ENCODE results near the gene NDUFAF7. TPM values are rescaled to one million over a fixed set of nuclear protein-coding genes. Genes with fewer than 3 reads are reported as not detected.

Gene NDUFAF7
- total and polyA plus RNA-seq, 2 of the 13 experiments (the other 11 are each of a cell fraction or from before 2014, with no cell fraction given): 27.0 to 40.8 TPM

DNA sequence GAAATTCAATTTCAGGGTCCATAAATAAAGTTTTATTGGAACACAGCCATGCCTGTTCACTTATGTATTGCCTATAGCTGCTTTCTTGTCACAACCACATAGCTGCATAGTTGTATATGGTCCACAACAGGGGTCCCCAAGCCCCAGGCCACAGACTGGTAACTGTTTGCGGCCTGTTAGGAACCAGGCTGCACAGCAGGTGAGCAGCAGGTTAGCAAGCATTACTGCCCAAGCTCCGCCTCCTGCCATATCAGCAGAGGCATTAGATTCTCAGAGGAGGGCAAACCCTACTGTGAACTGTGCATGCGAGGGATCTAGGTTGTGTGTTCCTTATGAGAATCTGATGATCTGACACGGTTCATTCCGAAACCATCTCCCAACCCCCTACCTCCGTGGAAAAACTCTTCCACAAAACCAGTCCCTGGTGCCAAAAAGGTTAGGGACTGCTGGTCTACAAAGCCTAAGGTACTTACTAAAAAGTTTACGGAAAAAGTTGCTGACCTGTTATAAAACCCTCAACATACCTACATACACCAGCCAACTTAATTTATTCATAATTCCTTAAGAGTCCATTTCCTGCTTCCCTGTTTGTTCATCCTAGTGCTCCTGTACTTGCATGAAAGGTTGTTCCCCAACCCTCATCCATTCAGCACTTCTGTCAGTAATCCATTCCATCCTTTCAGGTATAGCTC is 40.1 kb downstream of the NDUFAF7 start (continued):
- TF ChIP-seq, protein P1, sequence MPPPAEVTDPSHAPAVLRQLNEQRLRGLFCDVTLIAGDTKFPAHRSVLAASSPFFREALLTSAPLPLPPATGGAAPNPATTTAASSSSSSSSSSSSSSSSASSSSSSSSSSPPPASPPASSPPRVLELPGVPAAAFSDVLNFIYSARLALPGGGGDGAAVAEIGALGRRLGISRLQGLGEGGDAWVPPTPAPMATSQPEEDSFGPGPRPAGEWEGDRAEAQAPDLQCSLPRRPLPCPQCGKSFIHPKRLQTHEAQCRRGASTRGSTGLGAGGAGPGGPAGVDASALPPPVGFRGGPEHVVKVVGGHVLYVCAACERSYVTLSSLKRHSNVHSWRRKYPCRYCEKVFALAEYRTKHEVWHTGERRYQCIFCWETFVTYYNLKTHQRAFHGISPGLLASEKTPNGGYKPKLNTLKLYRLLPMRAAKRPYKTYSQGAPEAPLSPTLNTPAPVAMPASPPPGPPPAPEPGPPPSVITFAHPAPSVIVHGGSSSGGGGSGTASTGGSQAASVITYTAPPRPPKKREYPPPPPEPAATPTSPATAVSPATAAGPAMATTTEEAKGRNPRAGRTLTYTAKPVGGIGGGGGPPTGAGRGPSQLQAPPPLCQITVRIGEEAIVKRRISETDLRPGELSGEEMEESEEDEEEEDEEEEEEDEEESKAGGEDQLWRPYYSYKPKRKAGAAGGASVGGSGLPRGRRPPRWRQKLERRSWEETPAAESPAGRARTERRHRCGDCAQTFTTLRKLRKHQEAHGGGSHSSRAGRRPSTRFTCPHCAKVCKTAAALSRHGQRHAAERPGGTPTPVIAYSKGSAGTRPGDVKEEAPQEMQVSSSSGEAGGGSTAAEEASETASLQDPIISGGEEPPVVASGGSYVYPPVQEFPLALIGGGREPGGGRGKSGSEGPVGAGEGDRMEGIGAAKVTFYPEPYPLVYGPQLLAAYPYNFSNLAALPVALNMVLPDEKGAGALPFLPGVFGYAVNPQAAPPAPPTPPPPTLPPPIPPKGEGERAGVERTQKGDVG (CRISPR knock-in tag; IDR thresholded peaks at IDR 0.05; ENCODE audit: borderline replicate concordance): no peak
- TF ChIP-seq ZNF543 (CRISPR knock-in tag; IDR thresholded peaks at IDR 0.05) (no peak), MAFK (conservative IDR thresholded peaks at IDR 0.05 in 1 of 2, IDR thresholded peaks at IDR 0.05 in 1 of 2; ENCODE audit: low read length in 2 of 2) (peak; percentile 54 to 66; a peak in 3 of 4 replicates), STAT5B (CRISPR knock-in tag; IDR thresholded peaks at IDR 0.05) (no peak)

DNA sequence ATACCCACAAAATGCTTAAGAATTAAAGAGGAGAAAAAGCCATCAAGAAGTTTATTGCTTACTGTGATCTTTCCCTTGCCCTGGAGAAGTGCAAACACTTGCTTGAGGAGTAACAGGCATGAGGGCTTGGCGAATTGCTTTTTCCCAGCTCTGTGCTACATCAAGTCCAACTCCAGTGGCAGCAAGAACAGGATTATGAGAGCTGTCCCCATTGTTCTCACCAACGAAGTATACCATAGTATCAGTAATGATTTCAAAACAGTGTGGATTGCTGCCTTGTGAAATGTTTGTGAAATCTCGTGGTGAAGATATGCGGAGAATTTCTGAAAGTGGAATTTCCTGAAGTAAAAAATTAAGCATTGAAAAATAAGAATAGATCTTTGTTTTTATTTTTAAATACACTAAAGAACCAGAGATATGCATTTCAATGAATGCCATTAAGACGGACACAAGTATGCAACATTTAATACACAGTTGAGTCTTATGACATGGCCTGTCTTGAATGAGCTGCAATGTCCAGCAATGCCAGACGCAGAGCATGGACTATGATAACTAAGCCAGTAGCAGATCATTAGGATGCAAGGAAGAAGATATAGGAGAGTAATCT is 43.0 kb downstream of the NDUFAF7 start:
- Histone ChIP-seq H3K4me2 (ENCODE audit: low read depth, low read length) (no peak overlapping the region), H3K4me1 (ENCODE audit: insufficient read depth, low read length) (no peaks in the 10 kb centered on the region), H4K20me1 (ENCODE audit: insufficient read depth, low read length) (no peaks in the 10 kb centered on the region), H3K79me2 (ENCODE audit: insufficient read depth, low read length) (no peaks in the 10 kb centered on the region), H3K9ac (ENCODE audit: insufficient read depth, low read depth, low read length) (no peak overlapping the region), H2AFZ (ENCODE audit: low read length) (no peak overlapping the region), H3K27ac (ENCODE audit: extremely low read length, insufficient read depth, low read length) (no peak overlapping the region), H3K36me3 (replicated peaks in 1 of 2; ENCODE audit: control insufficient read depth in 1 of 2, insufficient read depth in 2 of 2, low read length in 2 of 2) (peaks cover 15 to 58% of the 10 kb centered on the region in 2 experiments), H3K9me3 (ENCODE audit: low read length) (no peaks in the 10 kb centered on the region), H3K4me3 (replicated peaks in 1 of 3; ENCODE audit: insufficient read depth in 1 of 3, low read depth in 2 of 3, low read length in 3 of 3) (no peak overlapping the region), H3K27me3 (ENCODE audit: control insufficient read depth in 1 of 2, insufficient read depth in 2 of 2, low read length in 2 of 2) (no peaks in the 10 kb centered on the region)
- intact Hi-C loops (cut with micrococcal nuclease; ENCODE audit: unreplicated experiment) (no loop called here), in situ Hi-C loops (cut with HindIII; ENCODE audit: extremely low pct_ligation_motif_present, low pct_unique_long_range_greater_than_20kb) (no loop called here)
- ATAC-seq (no peak), DNase-seq (ENCODE audit: low spot score) (no peak), FAIRE-seq (no peak)
- ChIA-PET CTCF (ENCODE audit: low intra/inter-chr PET ratio, low total read pairs) (no interaction called here), POLR2A (no interaction called here)
- 91% methylated on average over 6 of the region's 6 CpGs for WGBS (ENCODE audit: low lambda C conversion rate)
- BruUV-seq (replicated peaks): no TSS peak
- TF ChIP-seq ZSCAN31 (CRISPR knock-in tag; IDR thresholded peaks at IDR 0.05; ENCODE audit: low read depth): no peak
- no peak for TF ChIP-seq NR2F1 (CRISPR knock-in tag; IDR thresholded peaks at IDR 0.05)
- TF ChIP-seq ZNF678 (CRISPR knock-in tag; IDR thresholded peaks at IDR 0.05): no peak
- TF ChIP-seq ZNF670 (CRISPR knock-in tag; IDR thresholded peaks at IDR 0.05; ENCODE audit: borderline replicate concordance): no peak
- no peak for TF ChIP-seq SPEN (CRISPR knock-in tag; IDR thresholded peaks at IDR 0.05; ENCODE audit: low read depth)
- TF ChIP-seq EP300 (IDR thresholded peaks at IDR 0.05; ENCODE audit: low read depth in 2 of 2, low read length in 2 of 2): no peak
- TF ChIP-seq EP300 (CRISPR knock-in tag; IDR thresholded peaks at IDR 0.05; ENCODE audit: borderline replicate concordance): no peak
- no peak for TF ChIP-seq ZNF33B (CRISPR knock-in tag; IDR thresholded peaks at IDR 0.05)
- TF ChIP-seq KDM5B (CRISPR knock-in tag; IDR thresholded peaks at IDR 0.05; ENCODE audit: borderline replicate concordance): no peak
- TF ChIP-seq, protein P2, sequence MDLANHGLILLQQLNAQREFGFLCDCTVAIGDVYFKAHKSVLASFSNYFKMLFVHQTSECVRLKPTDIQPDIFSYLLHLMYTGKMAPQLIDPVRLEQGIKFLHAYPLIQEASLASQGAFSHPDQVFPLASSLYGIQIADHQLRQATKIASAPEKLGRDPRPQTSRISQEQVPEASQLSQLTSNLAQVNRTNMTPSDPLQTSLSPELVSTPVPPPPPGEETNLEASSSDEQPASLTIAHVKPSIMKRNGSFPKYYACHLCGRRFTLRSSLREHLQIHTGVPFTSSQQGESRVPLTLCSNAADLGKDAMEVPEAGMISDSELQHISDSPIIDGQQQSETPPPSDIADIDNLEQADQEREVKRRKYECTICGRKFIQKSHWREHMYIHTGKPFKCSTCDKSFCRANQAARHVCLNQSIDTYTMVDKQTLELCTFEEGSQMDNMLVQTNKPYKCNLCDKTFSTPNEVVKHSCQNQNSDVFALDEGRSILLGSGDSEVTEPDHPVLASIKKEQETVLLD (CRISPR knock-in tag; IDR thresholded peaks at IDR 0.05; ENCODE audit: low read depth): no peak
- TF ChIP-seq KDM5A (IDR thresholded peaks at IDR 0.05; ENCODE audit: borderline replicate concordance, low read length): no peak
- no peak for TF ChIP-seq SSRP1 (CRISPR knock-in tag; IDR thresholded peaks at IDR 0.05)
- TF ChIP-seq ZFP37 (CRISPR knock-in tag; IDR thresholded peaks at IDR 0.05; ENCODE audit: borderline replicate concordance): no peak
- TF ChIP-seq ZNF652 (CRISPR knock-in tag; IDR thresholded peaks at IDR 0.05; ENCODE audit: borderline replicate concordance, low read depth): no peak
- TF ChIP-seq ZNF749 (CRISPR knock-in tag; IDR thresholded peaks at IDR 0.05; ENCODE audit: borderline replicate concordance): no peak
